Endodermal cell (in vitro differentiated cells): Measurements from ENCODE around the gene ANKS1B. TPM values are rescaled to one million over a fixed set of nuclear protein-coding genes. Genes with fewer than 3 reads are reported as not detected.

ENCODE experiments used
- DNase-seq: peaks from one replicate; pipeline ENCODE4 v3.0.0-alpha.2; 2017
- H3K27ac ChIP-seq: 2 replicates; pipeline ENCODE4 v1.5.1; 2013; ENCODE audit warnings: mild to moderate bottlenecking, low read depth, low read length, moderate library complexity
- H3K27me3 ChIP-seq: 2 replicates; pipeline ENCODE4 v1.6.1; 2013; ENCODE audit warnings: mild to moderate bottlenecking, low read length, moderate library complexity; ENCODE audit not compliant: insufficient read depth, control insufficient read depth, poor library complexity, severe bottlenecking
- H3K36me3 ChIP-seq: 2 replicates; pipeline ENCODE4 v1.7.0; 2013; ENCODE audit warnings: mild to moderate bottlenecking, low read length, moderate library complexity; ENCODE audit not compliant: control insufficient read depth, insufficient read depth
- H3K4me1 ChIP-seq: one replicate; pipeline ENCODE4 v1.7.0; 2013; ENCODE audit warnings: low read length; ENCODE audit not compliant: control insufficient read depth, insufficient read depth
- H3K4me3 ChIP-seq: 2 replicates; pipeline ENCODE4 v1.5.1; 2013; ENCODE audit warnings: mild to moderate bottlenecking, low read length, moderate library complexity
- H3K9ac ChIP-seq: 2 replicates; pipeline ENCODE4 v1.6.1; 2013; ENCODE audit warnings: mild to moderate bottlenecking, low read length, moderate library complexity; ENCODE audit not compliant: poor library complexity, severe bottlenecking; ENCODE audit errors: extremely low read depth
- H3K9me3 ChIP-seq: 2 replicates; pipeline ENCODE4 v1.6.1; 2013; ENCODE audit warnings: mild to moderate bottlenecking, low read length, moderate library complexity; ENCODE audit not compliant: control insufficient read depth
- H3K27ac Mint-ChIP-seq: 2 replicates; pipeline ENCODE4 v1.8.0; 2020; ENCODE audit warnings: mixed read lengths
- H3K27me3 Mint-ChIP-seq: 2 replicates; pipeline ENCODE4 v1.8.0; 2021; ENCODE audit warnings: mild to moderate bottlenecking, mixed read lengths; ENCODE audit not compliant: insufficient read depth
- H3K36me3 Mint-ChIP-seq: 2 replicates; pipeline ENCODE4 v1.8.0; 2020; ENCODE audit warnings: low read depth, mixed read lengths
- H3K4me1 Mint-ChIP-seq: 2 replicates; pipeline ENCODE4 v1.8.0; 2020; ENCODE audit warnings: mixed read lengths
- H3K4me3 Mint-ChIP-seq: 2 replicates; pipeline ENCODE4 v1.8.0; 2020; ENCODE audit warnings: mild to moderate bottlenecking, moderate library complexity, mixed read lengths
- H3K9me3 Mint-ChIP-seq: 2 replicates; pipeline ENCODE4 v1.8.0; 2020; ENCODE audit warnings: mild to moderate bottlenecking, mixed read lengths
- WGBS, 2 experiments: methylation state at CpG; one replicate each; pipeline versions ENCODE4 v1.1.5 to v1.1.7; 2013; ENCODE audit warnings: missing lambda C conversion rate in 2 of 2, mixed read lengths in 1 of 2; ENCODE audit not compliant: insufficient coverage in 1 of 2, insufficient read length in 1 of 2; 5-methylcytosine and 5-hydroxymethylcytosine counted together
- total RNA-seq, 2 donors: library from RNA; stranded (reverse); fragmentation: NEBNext Ultra II Directional in 1 of 2; extraction: Animal tissue kit (Norgen Biotek cat#: 25700) in 1 of 2; gene quantifications; 2 replicates in 1 of 2; 3 replicates in 1 of 2; pipeline ENCODE4 v1.2.1, GENCODE V29; 2021
- TF ChIP-seq, protein P1 (sequence below): fragments of 200-600 bp; sonication (generic); conservative IDR thresholded peaks from 2 replicates; pipeline ENCODE4 v1.5.0; 2021; ENCODE audit warnings: antibody characterized with exemption, mild to moderate bottlenecking

The ANKS1B gene
- total RNA-seq, 2 donors from 2014 or later, result 28.5 to 65.8 TPM

- H3K4me3 Mint-ChIP-seq, result no peak overlapping the region
- Histone ChIP-seq H3K4me1 (peaks cover 4% of the 10 kb centered on the region), H3K36me3 (no peaks in the 10 kb centered on the region), H3K27me3 (peaks cover 6% of the 10 kb centered on the region), H3K9ac (no peak overlapping the region), H3K4me3 (no peak overlapping the region), H3K9me3 (peaks cover 29% of the 10 kb centered on the region), H3K27ac (no peak overlapping the region)
- TF ChIP-seq, protein P1, sequence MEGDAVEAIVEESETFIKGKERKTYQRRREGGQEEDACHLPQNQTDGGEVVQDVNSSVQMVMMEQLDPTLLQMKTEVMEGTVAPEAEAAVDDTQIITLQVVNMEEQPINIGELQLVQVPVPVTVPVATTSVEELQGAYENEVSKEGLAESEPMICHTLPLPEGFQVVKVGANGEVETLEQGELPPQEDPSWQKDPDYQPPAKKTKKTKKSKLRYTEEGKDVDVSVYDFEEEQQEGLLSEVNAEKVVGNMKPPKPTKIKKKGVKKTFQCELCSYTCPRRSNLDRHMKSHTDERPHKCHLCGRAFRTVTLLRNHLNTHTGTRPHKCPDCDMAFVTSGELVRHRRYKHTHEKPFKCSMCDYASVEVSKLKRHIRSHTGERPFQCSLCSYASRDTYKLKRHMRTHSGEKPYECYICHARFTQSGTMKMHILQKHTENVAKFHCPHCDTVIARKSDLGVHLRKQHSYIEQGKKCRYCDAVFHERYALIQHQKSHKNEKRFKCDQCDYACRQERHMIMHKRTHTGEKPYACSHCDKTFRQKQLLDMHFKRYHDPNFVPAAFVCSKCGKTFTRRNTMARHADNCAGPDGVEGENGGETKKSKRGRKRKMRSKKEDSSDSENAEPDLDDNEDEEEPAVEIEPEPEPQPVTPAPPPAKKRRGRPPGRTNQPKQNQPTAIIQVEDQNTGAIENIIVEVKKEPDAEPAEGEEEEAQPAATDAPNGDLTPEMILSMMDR, result no peak
- peak; percentile 82 for DNase-seq
- peaks cover 44% of the 10 kb centered on the region for H3K27me3 Mint-ChIP-seq
- H3K4me1 Mint-ChIP-seq, result peaks cover 23% of the 10 kb centered on the region
- H3K27ac Mint-ChIP-seq, result no peak overlapping the region
- H3K9me3 Mint-ChIP-seq, result peaks cover 21% of the 10 kb centered on the region
- 33 to 85% methylated on average over 1 to 4 of the region's 4 CpGs for WGBS, 2 experiments
- no peaks in the 10 kb centered on the region for H3K36me3 Mint-ChIP-seq
These were observed 529.2 kb downstream of the ANKS1B start for GRCh38 chr12:99455350-99456035.

GRCh38 chr12:99454539-99455172, 530.1 kb downstream of the ANKS1B start:
- TF ChIP-seq, protein P1, result no peak
- H3K27ac Mint-ChIP-seq, result no peak overlapping the region
- no peaks in the 10 kb centered on the region for H3K36me3 Mint-ChIP-seq
- H3K9ac ChIP-seq, result no peak overlapping the region
- H3K27me3 Mint-ChIP-seq, result peaks cover 43% of the 10 kb centered on the region
- peaks cover 6% of the 10 kb centered on the region for H3K27me3 ChIP-seq
- H3K4me3 ChIP-seq, result no peak overlapping the region
- no peak overlapping the region for H3K4me3 Mint-ChIP-seq
- no peak for DNase-seq
- H3K27ac ChIP-seq, result no peak overlapping the region
- H3K9me3 Mint-ChIP-seq, result peaks cover 16% of the 10 kb centered on the region
- H3K4me1 ChIP-seq, result peaks cover 4% of the 10 kb centered on the region
- 73 to 90% methylated on average over 2 of the region's 2 CpGs for WGBS, 2 experiments
- peaks cover 23% of the 10 kb centered on the region for H3K4me1 Mint-ChIP-seq
- peaks cover 23% of the 10 kb centered on the region for H3K9me3 ChIP-seq
- no peaks in the 10 kb centered on the region for H3K36me3 ChIP-seq

DNA sequence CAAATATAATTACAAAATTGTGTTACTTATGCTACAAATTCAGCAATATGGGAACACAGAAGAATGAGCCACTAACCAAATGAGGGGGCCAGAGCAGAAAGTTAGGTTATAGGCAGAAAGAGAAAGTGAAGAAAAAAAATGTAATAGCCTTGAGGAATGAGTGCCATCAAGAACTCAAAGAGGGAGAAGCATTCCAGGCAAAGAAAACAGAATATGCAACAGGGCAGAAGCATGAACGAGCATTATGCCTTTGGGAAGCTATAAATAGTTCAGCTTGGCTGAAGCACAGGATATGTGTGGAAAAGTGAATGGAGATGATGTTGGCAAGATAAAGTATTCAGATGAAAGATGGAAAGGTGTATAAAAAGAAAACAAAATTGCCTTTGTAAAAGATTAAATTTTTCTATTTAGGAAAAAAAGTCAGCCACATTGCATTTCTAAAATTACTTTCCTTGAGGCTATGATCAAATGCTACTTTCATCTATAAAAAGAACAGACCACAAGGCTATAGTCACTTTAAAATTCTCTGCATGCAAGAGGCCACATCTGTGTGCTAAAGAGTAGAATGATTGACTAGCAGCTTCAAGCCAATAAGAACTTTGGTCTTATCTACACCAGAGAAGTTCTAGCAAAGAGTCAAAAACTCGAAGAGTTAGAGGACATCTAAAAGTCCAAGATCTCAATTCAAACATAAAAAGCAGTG, 530.7 kb downstream of the ANKS1B start:
- H3K4me3 ChIP-seq, result no peak overlapping the region
- WGBS, 2 experiments, result 86 to 100% methylated on average over 1 to 2 of the region's 2 CpGs
- peaks cover 17% of the 10 kb centered on the region for H3K9me3 ChIP-seq
- Mint-ChIP-seq H3K36me3 (no peaks in the 10 kb centered on the region), H3K9me3 (peaks cover 9% of the 10 kb centered on the region), H3K4me1 (peaks cover 23% of the 10 kb centered on the region), H3K4me3 (no peak overlapping the region), H3K27me3 (peaks cover 36% of the 10 kb centered on the region), H3K27ac (no peak overlapping the region)
- peaks cover 4% of the 10 kb centered on the region for H3K4me1 ChIP-seq
- TF ChIP-seq, protein P1, result no peak
- H3K9ac ChIP-seq, result no peak overlapping the region
- peaks cover 6% of the 10 kb centered on the region for H3K27me3 ChIP-seq
- H3K36me3 ChIP-seq, result no peaks in the 10 kb centered on the region
- no peak overlapping the region for H3K27ac ChIP-seq
- no peak for DNase-seq
